ENCODE data around the gene S100A8.
"Not testable (repeated sequence)": the region's sequence is repeated elsewhere in the genome, so short reads cannot be mapped to it uniquely, and the experiment has no call there.

S100A8 gene

GRCh38 chr1:153390938-153391710, at the start of gene S100A8:
Gene S100A8, minus strand, starts transcription at chr1:153391073. Its CDS starts 538 bp downstream, at chr1:153390535.
- in situ Hi-C loops (cut with MboI; ENCODE audit: low sequenced_read_pairs), result no loop called here

GRCh38 chr1:153439273-153439672, 48.4 kb upstream of the S100A8 start:
- in situ Hi-C loops (cut with MboI; ENCODE audit: low sequenced_read_pairs), result no loop called here

GRCh38 chr1:153438599-153438998, 47.7 kb upstream of the S100A8 start:
- in situ Hi-C loops (cut with MboI; ENCODE audit: low sequenced_read_pairs), result no loop called here

GRCh38 chr1:153437236-153437635, 46.4 kb upstream of the S100A8 start:
- in situ Hi-C loops (cut with MboI; ENCODE audit: low sequenced_read_pairs), result no loop called here

GRCh38 chr1:153434746-153435455, 44.0 kb upstream of the S100A8 start:
- in situ Hi-C loops (cut with MboI; ENCODE audit: low sequenced_read_pairs), result no loop called here

GRCh38 chr1:153432874-153433681, 42.2 kb upstream of the S100A8 start:
- in situ Hi-C loops (cut with MboI; ENCODE audit: low sequenced_read_pairs), result no loop called here

- in situ Hi-C loops (cut with MboI; ENCODE audit: low sequenced_read_pairs), result no loop called here
Observed at GRCh38 chr1:153431928-153432327, 41.1 kb upstream of the S100A8 start.

- in situ Hi-C loops (cut with MboI; ENCODE audit: low sequenced_read_pairs), result no loop called here
Observed at GRCh38 chr1:153431427-153431826, 40.6 kb upstream of the S100A8 start.

GRCh38 chr1:153431002-153431401, 40.1 kb upstream of the S100A8 start:
- in situ Hi-C loops (cut with MboI; ENCODE audit: low sequenced_read_pairs), result no loop called here

- in situ Hi-C loops (cut with MboI; ENCODE audit: low sequenced_read_pairs), result no loop called here
Observed at GRCh38 chr1:153430561-153430960, 39.7 kb upstream of the S100A8 start.

GRCh38 chr1:153430166-153430553, 39.3 kb upstream of the S100A8 start:
- in situ Hi-C loops (cut with MboI; ENCODE audit: low sequenced_read_pairs), result no loop called here

- in situ Hi-C loops (cut with MboI; ENCODE audit: low sequenced_read_pairs), result no loop called here
Observed at GRCh38 chr1:153429266-153430165, 38.6 kb upstream of the S100A8 start.

GRCh38 chr1:153428791-153429190, 37.9 kb upstream of the S100A8 start:
- in situ Hi-C loops (cut with MboI; ENCODE audit: low sequenced_read_pairs), result no loop called here

- in situ Hi-C loops (cut with MboI; ENCODE audit: low sequenced_read_pairs), result no loop called here
Observed at GRCh38 chr1:153428073-153428638, 37.3 kb upstream of the S100A8 start.

GRCh38 chr1:153426809-153427208, 35.9 kb upstream of the S100A8 start:
- in situ Hi-C loops (cut with MboI; ENCODE audit: low sequenced_read_pairs), result no loop called here

- in situ Hi-C loops (cut with MboI; ENCODE audit: low sequenced_read_pairs), result no loop called here
Observed at GRCh38 chr1:153422450-153423068, 31.7 kb upstream of the S100A8 start.

GRCh38 chr1:153420306-153420705, 29.4 kb upstream of the S100A8 start:
- in situ Hi-C loops (cut with MboI; ENCODE audit: low sequenced_read_pairs), result no loop called here

- in situ Hi-C loops (cut with MboI; ENCODE audit: low sequenced_read_pairs), result not testable (repeated sequence)
Observed at GRCh38 chr1:153419436-153419793, 28.5 kb upstream of the S100A8 start.

- in situ Hi-C loops (cut with MboI; ENCODE audit: low sequenced_read_pairs), result not testable (repeated sequence)
Observed at GRCh38 chr1:153418758-153419435, 28.0 kb upstream of the S100A8 start.
